GM13976 (cell line): ENCODE results near the gene OTX2.
A peak's percentile ranks its signal among the peaks of the same experiment; 100 is the strongest.

Source experiments
- DNase-seq: peaks from one replicate; pipeline ENCODE4 v3.0.0; 2012; ENCODE audit warnings: low spot score
- in situ Hi-C: fragments of 300-500 bp; cut with MboI; formaldehyde crosslinking; loops from one replicate; pipeline ENCODE4 v1.12.0; 2022; ENCODE audit warnings: low sequenced_read_pairs, mixed read lengths, inconsistent platforms; ENCODE audit not compliant: unreplicated experiment
- TF ChIP-seq, protein P1 (sequence below): IDR thresholded peaks from 2 replicates; pipeline ENCODE4 v1.5.1; 2012; ENCODE audit warnings: borderline replicate concordance, mild to moderate bottlenecking; ENCODE audit not compliant: insufficient read depth; ENCODE audit errors: extremely low read depth, missing control alignments, control extremely low read depth

OTX2 gene

DNA sequence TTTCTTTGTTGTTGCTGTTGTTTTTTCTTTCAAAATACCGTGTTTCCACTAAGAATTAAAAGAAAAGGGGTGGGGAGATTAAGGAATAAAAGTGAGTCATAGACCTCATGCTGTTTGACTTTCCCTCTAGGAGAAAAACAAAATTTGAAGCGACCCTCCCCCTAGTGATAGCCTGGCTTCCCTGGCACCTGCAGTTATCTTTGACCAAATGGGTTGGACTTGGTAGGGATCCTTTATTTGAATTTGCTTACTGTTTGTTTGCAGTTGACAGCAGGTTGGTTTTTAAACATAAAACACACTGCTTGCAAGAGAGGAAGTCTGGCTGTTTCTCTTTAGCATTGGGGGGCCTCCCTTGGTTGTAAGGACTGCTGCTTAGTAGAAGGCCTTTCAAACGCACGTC, 14.0 kb downstream of the OTX2 start:
- TF ChIP-seq, protein P1, sequence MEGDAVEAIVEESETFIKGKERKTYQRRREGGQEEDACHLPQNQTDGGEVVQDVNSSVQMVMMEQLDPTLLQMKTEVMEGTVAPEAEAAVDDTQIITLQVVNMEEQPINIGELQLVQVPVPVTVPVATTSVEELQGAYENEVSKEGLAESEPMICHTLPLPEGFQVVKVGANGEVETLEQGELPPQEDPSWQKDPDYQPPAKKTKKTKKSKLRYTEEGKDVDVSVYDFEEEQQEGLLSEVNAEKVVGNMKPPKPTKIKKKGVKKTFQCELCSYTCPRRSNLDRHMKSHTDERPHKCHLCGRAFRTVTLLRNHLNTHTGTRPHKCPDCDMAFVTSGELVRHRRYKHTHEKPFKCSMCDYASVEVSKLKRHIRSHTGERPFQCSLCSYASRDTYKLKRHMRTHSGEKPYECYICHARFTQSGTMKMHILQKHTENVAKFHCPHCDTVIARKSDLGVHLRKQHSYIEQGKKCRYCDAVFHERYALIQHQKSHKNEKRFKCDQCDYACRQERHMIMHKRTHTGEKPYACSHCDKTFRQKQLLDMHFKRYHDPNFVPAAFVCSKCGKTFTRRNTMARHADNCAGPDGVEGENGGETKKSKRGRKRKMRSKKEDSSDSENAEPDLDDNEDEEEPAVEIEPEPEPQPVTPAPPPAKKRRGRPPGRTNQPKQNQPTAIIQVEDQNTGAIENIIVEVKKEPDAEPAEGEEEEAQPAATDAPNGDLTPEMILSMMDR, result no peak
- in situ Hi-C loops, result no loop called here
- DNase-seq, result no peak

DNA sequence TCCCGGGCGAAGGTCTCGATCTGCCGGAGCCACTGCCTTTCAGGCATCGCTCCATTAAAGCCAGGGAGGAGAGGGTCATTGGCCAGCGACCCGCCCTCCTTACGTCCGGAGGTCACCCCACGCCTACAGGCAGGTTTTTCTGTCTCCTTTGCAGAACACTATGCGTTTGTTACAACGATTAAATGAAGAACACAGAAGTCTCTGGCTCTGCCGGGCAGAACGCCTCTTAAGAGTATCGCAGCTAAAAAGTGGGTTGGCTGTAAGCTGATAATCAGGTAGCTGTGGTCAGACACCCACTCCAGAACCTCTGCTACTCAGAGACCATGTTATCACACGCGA, 15.0 kb downstream of the OTX2 start:
- DNase-seq, result no peak
- in situ Hi-C loops, result no loop called here
- TF ChIP-seq, protein P1, result no peak

DNA sequence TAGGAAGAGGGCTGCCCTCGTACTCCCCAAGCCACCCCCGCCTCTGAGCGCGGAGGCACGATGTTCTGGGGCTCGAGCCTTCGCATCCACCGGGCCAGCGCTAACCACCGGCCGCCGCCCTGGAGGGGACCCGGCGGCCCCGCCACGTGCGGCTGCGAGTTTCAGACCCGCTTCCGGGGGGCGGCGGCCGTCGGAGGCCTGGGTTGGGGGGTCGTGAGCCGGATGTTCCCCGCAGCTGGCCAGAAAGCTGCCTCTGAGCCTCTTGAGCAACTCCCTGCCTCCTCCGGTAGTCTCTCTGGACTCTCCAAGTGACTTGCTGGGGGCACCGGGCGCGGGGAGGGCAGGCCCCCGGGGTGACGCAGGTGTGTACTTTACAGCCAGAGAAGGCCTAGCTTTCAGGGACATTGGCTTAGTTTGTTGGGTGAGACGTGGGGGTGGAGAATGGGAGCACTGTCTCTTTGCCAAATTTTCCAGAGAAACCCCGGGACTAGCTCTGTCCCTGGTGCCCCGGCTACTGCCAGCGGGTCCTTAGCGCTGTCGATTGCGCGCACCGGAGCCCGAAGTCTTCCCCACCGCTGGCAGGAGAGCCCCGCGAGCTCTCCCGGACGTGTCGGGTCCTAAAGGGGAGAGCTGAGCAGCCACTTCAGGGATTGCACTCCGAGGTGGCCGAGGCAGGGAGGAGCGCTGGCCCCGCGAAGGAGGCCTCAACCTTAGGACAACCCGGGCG, 15.6 kb downstream of the OTX2 start:
- peak; percentile 28 for DNase-seq
- in situ Hi-C loops, result no loop called here

DNA sequence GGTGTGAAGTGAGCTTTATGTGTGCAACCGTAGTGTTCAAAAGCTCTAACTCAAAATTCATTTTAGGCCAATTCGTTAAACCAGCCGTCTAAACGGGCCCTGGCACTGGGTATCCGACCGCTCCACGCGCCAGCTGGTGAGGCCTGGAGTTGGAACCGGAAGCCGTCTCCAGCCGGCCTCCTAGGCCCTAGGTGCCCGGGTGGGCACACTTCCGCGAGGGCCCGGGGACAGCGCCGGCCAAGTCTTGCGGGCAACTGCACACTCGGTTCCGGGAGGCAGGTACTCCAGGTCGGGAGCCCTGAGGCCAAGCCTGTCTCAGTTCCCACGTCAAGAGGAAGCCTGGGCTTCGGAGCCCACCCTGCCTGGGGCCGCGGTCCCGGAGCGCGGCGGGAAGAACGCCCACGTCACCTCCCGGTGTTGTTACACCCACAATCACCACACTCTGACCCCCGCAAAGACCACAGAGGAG, 16.2 kb downstream of the OTX2 start:
- in situ Hi-C loops, result no loop called here
- TF ChIP-seq, protein P1, result no peak
- no peak for DNase-seq

More for the DNA sequence above, 15.6 kb downstream of the OTX2 start:
- TF ChIP-seq, protein P1, result no peak

DNA sequence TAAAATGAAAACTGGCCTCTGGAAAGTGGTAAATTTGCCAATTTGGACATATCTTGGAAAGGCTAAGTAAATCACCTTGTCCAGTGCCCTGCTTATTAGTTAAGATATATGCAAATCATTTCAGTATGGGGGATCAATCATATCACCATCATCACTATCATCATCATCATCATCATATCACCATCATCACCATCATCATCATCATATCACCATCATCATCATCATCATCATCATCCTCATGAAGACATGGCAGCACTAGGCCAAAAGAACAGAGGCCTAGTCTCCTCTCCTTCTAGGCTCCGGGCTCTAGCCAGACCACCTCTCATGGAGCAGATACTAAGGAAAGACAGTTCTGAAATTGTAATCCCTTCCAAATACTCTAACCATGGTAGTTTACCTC, 20.3 kb downstream of the OTX2 start:
- DNase-seq, result no peak
- in situ Hi-C loops, result no loop called here
- TF ChIP-seq, protein P1, result no peak

DNA sequence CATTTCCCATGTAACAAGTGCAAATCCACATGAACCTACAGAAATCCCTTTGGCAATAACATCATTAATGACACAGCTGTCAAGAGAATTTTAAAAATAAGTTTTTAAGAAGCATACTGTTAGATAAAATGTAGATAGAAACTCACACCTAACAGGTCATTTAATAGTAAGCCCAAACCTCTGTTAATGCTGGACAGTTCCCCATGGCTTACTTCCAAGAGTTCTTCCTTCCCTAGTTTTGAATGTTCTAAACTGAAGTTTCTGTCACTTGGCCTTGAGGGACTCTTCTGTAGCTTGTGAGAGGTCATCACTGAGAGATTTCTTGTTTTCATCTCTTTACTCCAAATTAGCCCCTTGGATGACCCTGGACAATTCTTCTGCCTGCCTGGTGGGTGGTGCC, 22.7 kb downstream of the OTX2 start:
- no peak for DNase-seq
- TF ChIP-seq, protein P1, result no peak
- in situ Hi-C loops, result no loop called here

DNA sequence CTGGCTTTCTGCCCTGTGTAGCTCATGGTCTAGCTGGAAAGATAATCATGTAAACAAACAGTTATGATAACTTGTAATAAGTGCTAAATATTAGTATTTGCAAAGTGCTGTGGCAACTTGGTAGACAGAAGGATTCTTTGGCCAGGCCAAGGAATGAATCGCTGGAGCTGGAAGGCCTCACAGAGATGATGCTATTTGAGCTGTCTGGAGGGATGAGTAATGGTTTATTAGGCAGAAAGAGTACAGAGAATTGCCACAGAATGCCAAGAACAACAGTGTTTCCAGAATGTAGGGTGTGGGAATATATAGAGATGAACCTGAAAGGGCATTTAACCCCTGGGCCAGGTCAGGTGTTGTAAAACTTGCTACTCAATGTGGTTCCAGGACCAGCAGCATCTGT, 27.6 kb downstream of the OTX2 start:
- TF ChIP-seq, protein P1, result no peak
- in situ Hi-C loops, result no loop called here
- no peak for DNase-seq
